Measurements from ENCODE around the gene HAUS3.

DNA sequence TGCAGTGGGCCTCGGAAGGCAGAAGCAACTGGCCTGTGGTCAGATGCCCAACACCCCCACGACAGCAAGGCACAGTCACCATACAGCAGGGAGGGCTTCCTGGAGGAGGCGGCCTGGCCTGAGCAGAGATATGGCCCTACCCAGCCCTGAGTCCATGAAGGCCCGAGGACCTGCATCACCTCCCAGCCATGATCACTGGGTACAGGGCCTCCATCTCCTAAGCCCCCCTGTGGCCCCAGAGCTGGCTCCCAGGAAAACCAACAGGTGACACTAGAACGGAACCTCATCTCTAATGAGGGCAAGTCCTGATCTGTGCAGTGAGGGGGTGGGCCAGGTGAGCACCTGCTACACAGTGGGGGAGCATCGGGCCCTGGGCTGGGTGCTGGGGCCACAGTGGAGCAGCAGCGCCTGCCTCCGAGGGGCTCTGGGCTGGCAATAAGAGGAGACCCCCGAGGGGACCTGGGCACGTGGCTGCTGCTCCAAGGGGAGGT, 46.2 kb upstream of the HAUS3 start:
- TF ChIP-seq CTCF (optimal IDR thresholded peaks at IDR 0.05 in 1 of 3, IDR thresholded peaks at IDR 0.05 in 1 of 3, conservative IDR thresholded peaks at IDR 0.05 in 1 of 3; ENCODE audit: extremely low read depth in 1 of 3, insufficient read depth in 2 of 3, low read length in 3 of 3) (no peak), EZH2 (IDR thresholded peaks at IDR 0.05; ENCODE audit: low read length) (no peak)
